CD4-positive, alpha-beta memory T cell (primary cell): ENCODE data around the gene SUSD4. TPM values are rescaled to one million over a fixed set of nuclear protein-coding genes. Genes with fewer than 3 reads are reported as not detected.
A peak's percentile ranks its signal among the peaks of the same experiment; 100 is the strongest.

Experiments
- CTCF ChIA-PET: fragments of 350-600 bp; sonication (Branson Sonifier 250); formaldehyde crosslinking; loops from one replicate; lab custom pipeline; 2021; ENCODE audit warnings: inconsistent platforms; ENCODE audit not compliant: partially characterized antibody; lab: Charles Lee
- POLR2A ChIA-PET: fragments of 350-600 bp; sonication (Branson Sonifier 250); formaldehyde crosslinking; loops from one replicate; lab custom pipeline; 2021; ENCODE audit not compliant: partially characterized antibody; lab: Charles Lee
- DNase-seq, 5 donors: peaks; one replicate each; pipeline versions ENCODE4 v3.0.0 to v3.0.0-alpha.2; 2020 to 2022; ENCODE audit warnings: mixed read lengths in 1 of 5
- H3K27ac ChIP-seq: one replicate; pipeline ENCODE4 v1.7.0; 2013; ENCODE audit warnings: low read depth, low read length
- H3K27me3 ChIP-seq: 2 replicates; pipeline ENCODE4 v1.7.0; 2013; ENCODE audit warnings: mild to moderate bottlenecking, low read length, moderate library complexity; ENCODE audit not compliant: insufficient read depth
- H3K36me3 ChIP-seq: 2 replicates; pipeline ENCODE4 v1.7.0; 2013; ENCODE audit warnings: mild to moderate bottlenecking, low read length, moderate library complexity; ENCODE audit not compliant: insufficient read depth
- H3K4me1 ChIP-seq: 2 replicates; pipeline ENCODE4 v1.7.0; 2013; ENCODE audit warnings: mild to moderate bottlenecking, low read length, moderate library complexity; ENCODE audit not compliant: insufficient read depth
- H3K4me3 ChIP-seq, 2 donors: one replicate each; pipeline ENCODE4 v1.7.0; 2013; ENCODE audit warnings: low read length in 2 of 2, mild to moderate bottlenecking in 1 of 2
- H3K9me3 ChIP-seq, 2 donors: one replicate each; pipeline ENCODE4 v1.7.0; 2013; ENCODE audit warnings: low read length in 2 of 2, control low read depth in 1 of 2; ENCODE audit not compliant: control insufficient read depth in 1 of 2
- H3K27ac Mint-ChIP-seq, 7 donors: one replicate each; pipeline ENCODE4 v1.8.0; 2020 to 2021; ENCODE audit warnings: mixed read lengths in 7 of 7, mild to moderate bottlenecking in 6 of 7, inconsistent platforms in 3 of 7, moderate library complexity in 3 of 7
- H3K27me3 Mint-ChIP-seq, 2 donors: one replicate each; pipeline ENCODE4 v1.8.0; 2020 to 2021; ENCODE audit warnings: mixed read lengths in 2 of 2
- H3K36me3 Mint-ChIP-seq, 2 donors: one replicate each; pipeline ENCODE4 v1.8.0; 2020 to 2021; ENCODE audit warnings: mixed read lengths in 2 of 2, inconsistent platforms in 1 of 2, mild to moderate bottlenecking in 1 of 2
- H3K4me1 Mint-ChIP-seq, 4 donors: one replicate each; pipeline ENCODE4 v1.8.0; 2020 to 2021; ENCODE audit warnings: mixed read lengths in 4 of 4, mild to moderate bottlenecking in 1 of 4
- H3K4me3 Mint-ChIP-seq, 8 donors: one replicate each; pipeline ENCODE4 v1.8.0; 2020 to 2021; ENCODE audit warnings: mixed read lengths in 8 of 8, mild to moderate bottlenecking in 7 of 8, moderate library complexity in 6 of 8, inconsistent platforms in 3 of 8
- H3K9me3 Mint-ChIP-seq, 8 donors: one replicate each; pipeline ENCODE4 v1.8.0; 2020 to 2021; ENCODE audit warnings: mixed read lengths in 8 of 8, mild to moderate bottlenecking in 5 of 8, inconsistent platforms in 3 of 8, moderate library complexity in 1 of 8
- intact Hi-C: fragments of 100-400 bp; cut with micrococcal nuclease; formaldehyde crosslinking; loops from one replicate; pipeline ENCODE4 v1.15.1; 2023
- polyA plus RNA-seq, 2 donors: library from polyadenylated mRNA; unstranded; fragments of 300-500 nt; fragmentation: Illumina TruSeq; gene quantifications; one replicate each; pipeline ENCODE4 v1.2.3, GENCODE V29; 2021
- total RNA-seq, 2 experiments: library from RNA; stranded (reverse); gene quantifications; one replicate each; pipeline ENCODE4 v1.2.3, GENCODE V29; 2021

SUSD4 gene
- total and polyA plus RNA-seq, 4 experiments from 2014 or later = 2.9 to 18.5 (median 6.2) TPM

DNA sequence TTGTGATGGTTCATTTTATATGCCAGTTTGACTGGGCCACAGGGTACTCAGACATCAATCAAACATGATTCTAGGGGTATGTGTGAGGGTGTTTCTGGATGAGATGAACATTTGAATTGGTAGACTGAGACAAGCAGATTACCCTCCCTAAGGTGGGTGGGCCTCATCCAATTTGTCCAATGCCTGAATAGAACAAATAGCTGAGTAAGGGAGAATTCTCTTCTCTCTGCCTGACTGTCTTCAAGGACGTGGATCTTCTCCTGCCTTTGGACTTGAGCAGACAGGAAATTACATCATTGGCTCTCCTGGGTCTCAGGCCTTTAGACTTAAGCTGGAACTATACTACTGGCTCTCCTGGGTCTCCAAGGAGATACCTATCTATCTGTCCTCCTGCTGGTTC, 64.4 kb downstream of the SUSD4 start:
- no peaks in the 10 kb centered on the region for H3K36me3 ChIP-seq
- peaks cover 0 to 3% of the 10 kb centered on the region in 2 donors for H3K36me3 Mint-ChIP-seq
- POLR2A ChIA-PET = no interaction called here
- no peak overlapping the region for H3K4me3 Mint-ChIP-seq
- H3K9me3 ChIP-seq = no peaks in the 10 kb centered on the region
- peak overlapping the region in 1 of 7 donors; percentile 43 for H3K27ac Mint-ChIP-seq
- DNase-seq = no peak
- intact Hi-C loops = no loop called here
- peaks cover 0 to 18% (median 7%) of the 10 kb centered on the region in 8 donors for H3K9me3 Mint-ChIP-seq
- H3K27me3 Mint-ChIP-seq = no peaks in the 10 kb centered on the region
- CTCF ChIA-PET = interaction anchor here (1.1 kb wide), 1 partner anchor 166 kb away, joined by 3 read pairs; no protein-coding TSS in a partner anchor
- H3K27ac ChIP-seq = no peak overlapping the region
- no peak overlapping the region for H3K4me3 ChIP-seq
- peaks cover 7% of the 10 kb centered on the region for H3K4me1 ChIP-seq
- H3K27me3 ChIP-seq = no peaks in the 10 kb centered on the region
- H3K4me1 Mint-ChIP-seq = peaks cover 7 to 28% (median 18%) of the 10 kb centered on the region in 4 donors

DNA sequence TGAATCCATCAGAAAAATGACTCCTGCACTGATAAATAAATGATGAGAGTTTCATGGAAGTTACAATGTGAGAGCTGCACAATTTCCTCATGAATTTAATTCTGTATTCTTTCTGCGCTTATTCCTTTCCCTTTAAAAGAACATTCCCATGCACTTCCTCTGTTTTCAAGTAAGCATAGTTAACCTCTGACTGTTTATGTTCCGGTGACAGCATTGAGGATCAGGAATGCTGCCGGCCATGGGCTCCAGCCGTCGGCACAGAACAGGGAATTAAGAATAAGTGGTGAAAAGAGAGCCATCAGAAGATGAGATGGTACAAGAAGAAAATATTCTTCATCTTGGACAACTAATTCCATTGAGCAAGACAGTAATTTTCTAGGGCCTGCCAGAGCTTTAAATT, 65.3 kb downstream of the SUSD4 start:
- Histone ChIP-seq H3K27me3 (no peaks in the 10 kb centered on the region), H3K27ac (no peak overlapping the region), H3K36me3 (no peaks in the 10 kb centered on the region), H3K4me1 (peaks cover 7% of the 10 kb centered on the region), H3K4me3 (no peak overlapping the region), H3K9me3 (no peaks in the 10 kb centered on the region)
- POLR2A ChIA-PET = no interaction called here
- peaks cover 0 to 3% of the 10 kb centered on the region in 2 donors for H3K36me3 Mint-ChIP-seq
- H3K4me1 Mint-ChIP-seq = peaks cover 7 to 28% (median 18%) of the 10 kb centered on the region in 4 donors
- peaks cover 0 to 11% (median 4%) of the 10 kb centered on the region in 8 donors for H3K9me3 Mint-ChIP-seq
- intact Hi-C loops = no loop called here
- no peaks in the 10 kb centered on the region for H3K27me3 Mint-ChIP-seq
- CTCF ChIA-PET = interaction anchor here (1.1 kb wide), 1 partner anchor 165 kb away, joined by 3 read pairs; no protein-coding TSS in a partner anchor
- DNase-seq = no peak
- H3K27ac Mint-ChIP-seq = no peak overlapping the region
- no peak overlapping the region for H3K4me3 Mint-ChIP-seq

DNA sequence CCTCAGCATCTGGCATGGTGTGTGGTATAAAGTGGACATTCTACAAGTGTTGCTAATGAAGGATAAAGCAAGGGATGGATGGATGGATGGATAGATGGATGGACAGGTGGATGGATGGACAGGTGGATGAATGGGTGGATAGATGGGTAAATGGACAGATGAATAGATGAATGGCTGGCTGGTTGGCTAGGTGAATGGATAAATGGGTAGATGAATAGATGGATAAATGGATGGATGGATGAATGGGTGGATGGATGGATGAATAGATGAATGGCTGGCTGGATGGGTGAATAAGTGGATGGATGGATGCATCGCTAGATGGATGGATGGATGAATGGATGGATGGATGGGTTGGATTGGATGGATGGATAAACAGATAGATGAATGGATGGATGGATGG, 66.2 kb downstream of the SUSD4 start:
- no peak overlapping the region for H3K4me3 Mint-ChIP-seq
- CTCF ChIA-PET = no interaction called here
- DNase-seq = no peak
- H3K4me1 ChIP-seq = peaks cover 7% of the 10 kb centered on the region
- H3K36me3 ChIP-seq = no peaks in the 10 kb centered on the region
- H3K27ac Mint-ChIP-seq = no peak overlapping the region
- POLR2A ChIA-PET = no interaction called here
- intact Hi-C loops = no loop called here
- H3K27me3 ChIP-seq = no peaks in the 10 kb centered on the region
- no peak overlapping the region for H3K4me3 ChIP-seq
- peaks cover 0 to 2% (median 0%) of the 10 kb centered on the region in 8 donors for H3K9me3 Mint-ChIP-seq
- H3K4me1 Mint-ChIP-seq = peaks cover 7 to 28% (median 18%) of the 10 kb centered on the region in 4 donors
- H3K27me3 Mint-ChIP-seq = no peaks in the 10 kb centered on the region
- peaks cover 0 to 1% of the 10 kb centered on the region in 2 donors for H3K36me3 Mint-ChIP-seq
- H3K27ac ChIP-seq = no peak overlapping the region
- H3K9me3 ChIP-seq = no peaks in the 10 kb centered on the region

DNA sequence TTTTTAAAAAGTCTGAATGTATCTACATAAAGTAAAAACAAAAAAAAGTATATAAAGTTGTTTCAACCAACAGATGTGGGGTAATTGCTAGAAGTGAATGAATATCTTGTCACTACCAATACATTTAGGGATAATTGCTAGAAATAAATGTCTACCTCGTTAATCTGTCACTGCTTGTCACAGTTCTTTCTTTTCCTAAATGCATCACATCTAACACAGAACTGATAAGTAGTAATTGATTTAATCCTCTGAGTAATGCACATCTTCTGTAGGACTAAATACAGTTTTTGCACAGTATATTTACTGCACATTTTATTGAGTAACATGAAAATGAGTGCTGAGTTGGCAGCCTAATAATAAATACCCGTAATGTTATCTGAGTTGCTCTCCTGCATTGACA, 72.2 kb downstream of the SUSD4 start:
- H3K4me3 Mint-ChIP-seq = no peak overlapping the region
- no peaks in the 10 kb centered on the region for H3K4me1 ChIP-seq
- CTCF ChIA-PET = no interaction called here
- H3K4me1 Mint-ChIP-seq = no peaks in the 10 kb centered on the region
- H3K4me3 ChIP-seq = no peak overlapping the region
- no peaks in the 10 kb centered on the region for H3K27me3 ChIP-seq
- H3K36me3 ChIP-seq = no peaks in the 10 kb centered on the region
- H3K27ac Mint-ChIP-seq = no peak overlapping the region
- no peaks in the 10 kb centered on the region for H3K9me3 ChIP-seq
- no peak for DNase-seq
- no peaks in the 10 kb centered on the region for H3K27me3 Mint-ChIP-seq
- H3K9me3 Mint-ChIP-seq = no peaks in the 10 kb centered on the region
- peaks cover 4 to 6% of the 10 kb centered on the region in 2 donors for H3K36me3 Mint-ChIP-seq
- H3K27ac ChIP-seq = no peak overlapping the region
- POLR2A ChIA-PET = no interaction called here
- intact Hi-C loops = no loop called here

DNA sequence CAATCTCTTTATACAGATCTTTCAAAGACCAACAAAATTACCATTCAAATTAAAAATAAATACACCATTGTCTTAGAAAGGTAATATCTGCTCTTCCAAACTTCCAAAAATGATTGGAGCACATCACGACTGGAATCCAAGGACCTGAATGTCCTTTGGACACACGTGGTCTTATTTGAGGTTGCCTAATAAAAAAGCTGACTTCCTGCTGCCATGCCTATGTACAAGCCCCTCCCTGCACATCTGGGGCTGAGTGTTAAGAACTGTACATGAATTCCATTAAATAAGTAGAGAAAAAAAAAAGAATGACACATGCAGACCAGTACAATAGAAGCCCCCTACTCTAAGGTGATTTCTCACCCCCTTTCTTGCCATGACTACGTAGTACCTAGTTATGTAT, 73.6 kb downstream of the SUSD4 start:
- Histone ChIP-seq H3K27ac (no peak overlapping the region), H3K9me3 (no peaks in the 10 kb centered on the region), H3K27me3 (no peaks in the 10 kb centered on the region), H3K4me3 (no peak overlapping the region), H3K36me3 (no peaks in the 10 kb centered on the region), H3K4me1 (no peaks in the 10 kb centered on the region)
- Mint-ChIP-seq H3K36me3 (peaks cover 7 to 8% of the 10 kb centered on the region in 2 donors), H3K27ac (peak overlapping the region in 2 of 7 donors; percentile 3 to 26), H3K27me3 (peaks cover 0 to 2% of the 10 kb centered on the region in 2 donors), H3K4me3 (no peak overlapping the region), H3K4me1 (no peaks in the 10 kb centered on the region), H3K9me3 (peaks cover 0 to 3% (median 0%) of the 10 kb centered on the region in 8 donors)
- DNase-seq = no peak
- intact Hi-C loops = no loop called here
- ChIA-PET CTCF (no interaction called here), POLR2A (no interaction called here)

DNA sequence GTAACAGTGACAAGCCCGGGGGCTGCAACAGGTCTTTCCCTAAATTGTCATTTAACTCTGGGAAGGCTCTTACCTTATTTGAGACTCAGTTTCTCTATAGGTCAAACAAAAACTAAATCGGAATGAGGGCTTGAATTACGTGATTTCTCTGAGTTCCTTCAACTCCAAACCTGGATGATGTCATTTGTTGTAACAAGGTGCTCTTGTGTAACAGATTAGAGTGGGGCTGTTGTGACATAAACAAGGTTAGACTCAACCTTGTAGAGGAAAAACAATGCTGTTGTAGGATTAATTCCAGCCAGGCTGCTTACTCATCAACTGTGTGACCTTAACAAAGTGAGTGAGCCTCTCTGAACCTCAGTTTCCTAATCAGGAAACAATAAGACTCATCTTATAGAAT, 74.4 kb downstream of the SUSD4 start:
- intact Hi-C loops = no loop called here
- no peaks in the 10 kb centered on the region for H3K4me1 ChIP-seq
- H3K4me3 ChIP-seq = no peak overlapping the region
- ChIA-PET CTCF (no interaction called here), POLR2A (no interaction called here)
- no peaks in the 10 kb centered on the region for H3K36me3 ChIP-seq
- DNase-seq = no peak
- peaks cover 9 to 14% of the 10 kb centered on the region in 2 donors for H3K36me3 Mint-ChIP-seq
- H3K4me3 Mint-ChIP-seq = no peak overlapping the region
- no peak overlapping the region for H3K27ac Mint-ChIP-seq
- H3K9me3 ChIP-seq = no peaks in the 10 kb centered on the region
- peaks cover 0 to 3% of the 10 kb centered on the region in 2 donors for H3K27me3 Mint-ChIP-seq
- H3K4me1 Mint-ChIP-seq = no peaks in the 10 kb centered on the region
- no peaks in the 10 kb centered on the region for H3K27me3 ChIP-seq
- peaks cover 0 to 7% (median 0%) of the 10 kb centered on the region in 8 donors for H3K9me3 Mint-ChIP-seq
- H3K27ac ChIP-seq = no peak overlapping the region

DNA sequence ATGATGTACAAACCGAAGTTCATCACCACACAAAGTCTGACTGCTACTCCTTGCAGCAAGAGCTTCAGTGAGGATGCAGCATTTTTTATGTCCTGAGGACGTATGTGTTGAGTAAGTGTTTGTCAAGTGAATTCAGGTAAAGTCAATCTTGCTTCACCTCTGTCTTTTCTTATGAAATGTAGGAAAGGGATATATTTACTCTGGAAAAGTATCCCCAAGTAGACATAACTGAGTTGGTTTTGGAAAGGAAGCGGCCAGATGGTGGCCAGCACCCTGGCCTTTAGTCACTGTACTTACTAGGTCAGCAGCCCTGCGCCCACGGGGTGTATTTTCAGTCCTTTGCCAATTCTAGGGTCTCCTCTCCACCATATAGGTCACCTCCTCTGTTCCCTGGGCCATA, 75.2 kb downstream of the SUSD4 start:
- Mint-ChIP-seq H3K27ac (no peak overlapping the region), H3K4me1 (no peaks in the 10 kb centered on the region), H3K36me3 (peaks cover 10 to 21% of the 10 kb centered on the region in 2 donors), H3K9me3 (peaks cover 0 to 7% (median 3%) of the 10 kb centered on the region in 8 donors), H3K27me3 (peaks cover 0 to 4% of the 10 kb centered on the region in 2 donors), H3K4me3 (no peak overlapping the region)
- CTCF ChIA-PET = no interaction called here
- Histone ChIP-seq H3K4me1 (no peaks in the 10 kb centered on the region), H3K9me3 (no peaks in the 10 kb centered on the region), H3K36me3 (no peaks in the 10 kb centered on the region), H3K4me3 (no peak overlapping the region), H3K27ac (no peak overlapping the region), H3K27me3 (no peaks in the 10 kb centered on the region)
- POLR2A ChIA-PET = no interaction called here
- DNase-seq = no peak
- intact Hi-C loops = no loop called here
